NCI-H526 (cell line): ENCODE measurements around the gene MYL6.
"Not testable (repeated sequence)": the region's sequence is repeated elsewhere in the genome, so short reads cannot be mapped to it uniquely, and the experiment has no call there.

Experiments
- DNase-seq, 2 experiments: peaks; one replicate each; lab custom pipeline; 2025; lab: John Stamatoyannopoulos, UW

Gene MYL6

DNA sequence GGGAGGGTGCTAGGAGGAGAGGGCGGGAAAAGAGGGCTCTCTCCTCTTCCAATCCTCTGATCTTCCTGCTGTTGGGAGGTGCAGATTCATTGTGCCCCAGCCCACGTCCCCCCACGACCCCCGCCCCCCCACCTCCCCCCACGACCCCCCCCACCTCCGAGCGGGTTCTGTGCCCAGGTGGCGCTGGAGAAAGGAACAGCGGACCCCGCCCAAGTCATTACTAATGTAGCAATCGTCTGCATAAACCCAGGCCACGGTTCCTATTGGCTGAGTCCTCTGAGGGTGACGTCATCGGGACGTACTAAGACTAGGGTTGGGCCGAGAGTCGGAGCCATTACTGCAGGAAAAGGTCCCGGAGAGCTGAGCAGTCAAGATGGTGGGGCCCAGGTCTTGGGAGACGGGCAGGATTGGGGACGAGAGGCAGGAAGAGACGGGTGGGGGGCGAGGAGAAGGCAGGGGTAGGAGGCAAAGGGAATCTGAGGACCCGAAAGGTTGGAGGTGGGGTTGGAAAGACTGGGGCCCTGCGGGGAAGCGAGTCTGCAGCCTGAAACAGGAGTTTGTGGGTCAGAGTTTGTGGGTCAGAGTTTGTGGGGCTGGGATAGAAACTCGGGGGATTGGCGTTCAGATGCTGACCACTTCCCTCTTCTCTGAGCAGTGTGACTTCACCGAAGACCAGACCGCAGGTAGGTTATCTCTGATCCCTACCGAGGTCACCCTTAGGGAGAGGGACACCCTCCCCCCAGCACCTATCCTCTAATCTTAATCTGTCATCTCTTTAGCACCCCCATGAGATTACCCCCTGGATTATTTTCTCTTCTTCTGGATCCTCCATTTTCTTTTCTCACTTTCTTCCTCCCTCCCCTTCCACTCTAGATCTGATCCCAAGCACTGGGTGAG is at the start of gene MYL6:
TSS of gene MYL6 (plus strand) at position 331 of the 897 bp plus-strand sequence. CDS start at position 374, 43 bp downstream.
- peak; percentile 96 to 99 for DNase-seq

- no peak for DNase-seq
Measured at GRCh38 chr12:56110571-56110970, 47.6 kb upstream of the MYL6 start.

GRCh38 chr12:56114084-56114483 is 44.1 kb upstream of the MYL6 start:
- no peak for DNase-seq

- DNase-seq: no peak
Measured at GRCh38 chr12:56115329-56115728, 42.8 kb upstream of the MYL6 start.

GRCh38 chr12:56116267-56117081 is 41.7 kb upstream of the MYL6 start, which contains the start of gene RPL41:
RPL41 (plus strand) TSS chr12:56116633.
- DNase-seq: peak; percentile 92 to 96

DNA sequence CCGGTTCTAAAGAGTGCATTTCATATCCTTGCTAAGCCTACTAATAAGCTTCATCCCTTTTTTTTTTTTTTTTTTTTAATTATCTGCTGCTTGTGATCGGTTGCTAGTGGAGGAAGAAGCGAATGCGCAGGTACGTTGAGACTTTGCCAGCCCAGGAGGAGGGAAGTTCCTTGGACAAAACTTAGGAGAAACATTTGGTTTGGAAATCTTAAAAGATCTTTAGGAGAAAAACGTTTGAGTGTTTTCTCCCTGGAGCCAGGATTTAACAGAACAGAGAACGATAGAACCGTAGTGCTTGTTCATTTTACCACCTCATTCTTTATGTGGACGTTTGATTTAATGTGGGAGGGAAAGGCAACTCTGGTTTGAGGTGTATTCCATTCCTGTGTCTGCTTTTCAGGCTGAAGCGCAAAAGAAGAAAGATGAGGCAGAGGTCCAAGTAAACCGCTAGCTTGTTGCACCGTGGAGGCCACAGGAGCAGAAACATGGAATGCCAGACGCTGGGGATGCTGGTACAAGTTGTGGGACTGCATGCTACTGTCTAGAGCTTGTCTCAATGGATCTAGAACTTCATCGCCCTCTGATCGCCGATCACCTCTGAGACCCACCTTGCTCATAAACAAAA is 41.0 kb upstream of the MYL6 start:
- not testable (repeated sequence) for DNase-seq

GRCh38 chr12:56117778-56118687 is 40.1 kb upstream of the MYL6 start, which contains the start of gene ZC3H10:
ZC3H10 (plus strand) TSS chr12:56118266; CDS start chr12:56120563, 2,297 bp downstream.
- DNase-seq: peak; percentile 98 to 99

GRCh38 chr12:56118688-56119357 is 39.3 kb upstream of the MYL6 start:
- DNase-seq: no peak

DNA sequence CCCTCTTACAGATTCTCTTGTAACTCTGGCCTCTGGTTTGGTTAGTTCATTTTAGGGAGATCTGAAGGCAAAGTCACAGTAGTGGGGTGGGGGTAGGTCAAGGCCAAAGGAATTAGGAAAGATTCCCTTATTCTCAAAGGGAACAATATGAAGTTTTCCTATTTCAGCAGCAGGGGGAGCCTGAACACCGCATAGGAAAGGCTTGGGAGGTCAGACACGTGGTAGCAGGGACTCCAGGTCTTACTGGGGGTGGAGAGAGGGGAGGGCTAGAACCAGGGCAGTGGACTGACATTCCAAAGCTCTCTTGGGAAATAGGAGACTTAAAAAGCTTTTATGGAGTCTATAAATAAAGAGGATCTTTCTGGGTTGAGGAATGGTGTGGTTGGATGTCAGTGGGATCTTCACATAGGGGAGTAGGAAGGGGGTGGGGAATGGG is 38.8 kb upstream of the MYL6 start:
- peak; percentile 86 to 90 for DNase-seq

GRCh38 chr12:56120158-56120846 is 37.9 kb upstream of the MYL6 start:
- no peak for DNase-seq

DNA sequence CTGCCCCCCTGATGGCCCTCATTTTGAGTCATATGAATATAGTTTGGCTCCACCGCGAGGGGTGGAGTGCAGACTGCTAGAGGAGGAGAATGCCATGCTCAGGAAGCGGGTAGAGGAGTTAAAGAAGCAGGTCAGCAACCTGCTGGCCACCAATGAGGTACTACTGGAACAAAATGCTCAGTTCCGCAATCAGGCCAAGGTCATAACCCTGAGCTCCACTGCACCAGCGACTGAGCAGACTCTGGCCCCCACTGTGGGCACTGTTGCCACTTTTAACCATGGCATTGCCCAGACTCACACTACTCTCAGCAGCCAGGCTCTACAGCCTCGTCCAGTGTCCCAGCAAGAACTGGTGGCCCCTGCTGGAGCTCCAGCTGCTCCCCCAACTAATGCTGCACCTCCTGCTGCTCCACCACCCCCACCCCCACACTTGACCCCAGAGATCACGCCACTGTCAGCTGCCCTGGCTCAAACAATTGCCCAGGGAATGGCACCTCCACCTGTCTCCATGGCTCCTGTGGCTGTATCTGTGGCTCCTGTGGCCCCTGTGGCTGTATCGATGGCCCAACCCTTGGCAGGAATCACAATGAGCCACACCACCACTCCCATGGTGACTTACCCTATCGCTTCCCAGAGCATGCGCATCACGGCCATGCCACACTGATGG is 36.8 kb upstream of the MYL6 start:
- DNase-seq: no peak

DNA sequence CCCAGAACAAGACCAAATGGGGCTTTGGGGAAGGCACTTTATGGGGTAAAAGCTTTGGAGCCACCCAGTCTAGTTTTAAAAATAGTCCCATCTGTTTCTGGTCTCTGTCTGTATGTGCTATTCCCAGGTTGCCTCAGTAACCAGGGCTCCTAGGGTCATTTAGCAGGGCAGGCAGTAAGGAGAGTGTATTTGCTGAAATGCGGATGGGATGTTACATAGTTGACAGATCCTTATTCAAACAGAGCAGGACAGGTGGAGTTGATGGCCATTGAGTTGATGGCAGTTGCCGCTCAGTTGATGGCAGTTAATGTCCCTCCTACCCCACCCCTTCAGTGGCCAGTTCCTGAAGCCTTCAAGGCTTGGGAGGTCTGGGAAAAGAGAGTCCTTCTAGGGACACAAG is 35.5 kb upstream of the MYL6 start:
- DNase-seq: no peak

- DNase-seq: no peak
Measured at GRCh38 chr12:56124133-56124532, 34.0 kb upstream of the MYL6 start.

DNA sequence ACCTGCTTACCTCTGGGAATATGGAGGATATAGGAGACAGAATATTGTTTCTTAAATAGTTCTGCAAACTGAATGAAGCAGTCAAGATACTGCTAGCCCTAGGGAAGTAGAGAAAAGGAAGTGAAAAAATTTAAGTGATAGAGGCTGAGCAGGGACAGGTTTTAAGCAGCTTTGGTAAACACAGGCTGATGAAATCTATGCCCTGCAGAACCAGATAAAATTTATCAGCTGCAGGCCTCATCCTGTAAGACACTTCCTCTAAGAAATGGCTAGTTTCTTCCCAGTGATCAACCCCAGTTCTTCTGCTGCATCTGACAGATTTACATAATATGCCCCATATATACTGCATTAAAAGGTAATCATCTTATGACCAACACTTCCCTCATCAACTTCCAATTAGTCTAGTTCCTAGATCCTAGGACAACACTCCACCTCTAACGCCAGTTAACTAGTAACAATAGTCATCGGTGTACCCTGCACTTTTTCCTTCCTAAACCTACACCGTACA is 31.4 kb upstream of the MYL6 start:
- no peak for DNase-seq

GRCh38 chr12:56127485-56127887 is 30.7 kb upstream of the MYL6 start:
- no peak for DNase-seq

GRCh38 chr12:56127888-56128669 is 30.1 kb upstream of the MYL6 start, which contains the start of gene ESYT1:
ESYT1 (plus strand) TSS chr12:56128267; CDS start chr12:56128320, 53 bp downstream.
- peak; percentile 99 for DNase-seq

GRCh38 chr12:56128670-56129205 is 29.4 kb upstream of the MYL6 start:
- DNase-seq: peak in 1 of 2 experiments; percentile 51
